Liver (tissue), 9 donors: ENCODE results near the gene CREB5. TPM values are rescaled to one million over a fixed set of nuclear protein-coding genes. Genes with fewer than 3 reads are reported as not detected.

Experiments used
- DNase-seq: peaks from one replicate; pipeline ENCODE4 v3.0.0-alpha.2; 2017; ENCODE audit warnings: low spot score
- H3K27ac ChIP-seq, 2 donors: one replicate each; pipeline ENCODE4 v1.7.0; 2013; ENCODE audit warnings: inconsistent platforms in 2 of 2, low read length in 2 of 2, control low read depth in 1 of 2, low read depth in 1 of 2, mild to moderate bottlenecking in 1 of 2
- H3K27me3 ChIP-seq, 4 donors: one replicate each; pipeline versions ENCODE4 v1.6.1 to v1.7.0; 2013; ENCODE audit warnings: low read length in 3 of 4, inconsistent platforms in 1 of 4, mild to moderate bottlenecking in 1 of 4, moderate library complexity in 1 of 4; ENCODE audit not compliant: control insufficient read depth in 4 of 4, insufficient read depth in 4 of 4
- H3K36me3 ChIP-seq, 4 donors: one replicate each; pipeline versions ENCODE4 v1.6.1 to v1.7.0; 2013; ENCODE audit warnings: low read length in 3 of 4, mild to moderate bottlenecking in 3 of 4, low read depth in 1 of 4, moderate library complexity in 1 of 4; ENCODE audit not compliant: control insufficient read depth in 4 of 4, insufficient read depth in 3 of 4
- H3K4me1 ChIP-seq, 4 donors: one replicate each; pipeline versions ENCODE4 v1.6.1 to v1.7.0; 2013; ENCODE audit warnings: low read length in 3 of 4, mild to moderate bottlenecking in 3 of 4, moderate library complexity in 1 of 4; ENCODE audit not compliant: control insufficient read depth in 4 of 4, insufficient read depth in 4 of 4
- H3K4me3 ChIP-seq, 3 donors: one replicate each; pipeline versions ENCODE4 v1.6.1 to v1.7.0; 2013; ENCODE audit warnings: low read length in 3 of 3, control low read depth in 1 of 3, low read depth in 1 of 3, mild to moderate bottlenecking in 1 of 3
- H3K9ac ChIP-seq, 2 donors: one replicate each; pipeline ENCODE4 v1.7.0; 2013; ENCODE audit warnings: low read length in 2 of 2, mild to moderate bottlenecking in 2 of 2, moderate library complexity in 2 of 2, control low read depth in 1 of 2, low read depth in 1 of 2
- H3K9me3 ChIP-seq, 4 donors: one replicate each; pipeline versions ENCODE4 v1.6.1 to v1.7.0; 2013; ENCODE audit warnings: low read length in 3 of 4; ENCODE audit not compliant: control insufficient read depth in 4 of 4
- EGR1 ChIP-seq, 2 donors: IDR thresholded peaks; 2 replicates each; pipeline ENCODE4 v1.6.1; 2016 to 2018; ENCODE audit warnings: antibody characterized with exemption in 2 of 2, low read depth in 2 of 2
- FOXA1 ChIP-seq: IDR thresholded peaks from 2 replicates; pipeline ENCODE4 v1.6.1; 2016; ENCODE audit warnings: antibody characterized with exemption
- FOXA2 ChIP-seq: IDR thresholded peaks from 2 replicates; pipeline ENCODE4 v1.6.1; 2016; ENCODE audit warnings: antibody characterized with exemption
- GABPA ChIP-seq, 2 donors: IDR thresholded peaks in 1 of 2; conservative IDR thresholded peaks in 1 of 2; 2 replicates each; pipeline ENCODE4 v1.6.1; 2016; ENCODE audit warnings: antibody characterized with exemption in 2 of 2, mild to moderate bottlenecking in 1 of 2, moderate library complexity in 1 of 2
- HNF4A ChIP-seq, 2 donors: conservative IDR thresholded peaks; 2 replicates each; pipeline ENCODE4 v1.6.1; 2016; ENCODE audit warnings: antibody characterized with exemption in 2 of 2, mild to moderate bottlenecking in 2 of 2
- NR2F2 ChIP-seq: IDR thresholded peaks from 2 replicates; pipeline ENCODE4 v1.6.1; 2016; ENCODE audit warnings: antibody characterized with exemption
- RAD21 ChIP-seq, 2 donors: IDR thresholded peaks; 2 replicates each; pipeline ENCODE4 v1.6.1; 2016; ENCODE audit warnings: antibody characterized with exemption in 2 of 2, mild to moderate bottlenecking in 2 of 2
- RXRA ChIP-seq, 2 donors: IDR thresholded peaks; 2 replicates each; pipeline ENCODE4 v1.6.1; 2017 to 2018; ENCODE audit warnings: antibody characterized with exemption in 2 of 2, mild to moderate bottlenecking in 1 of 2
- SP1 ChIP-seq: IDR thresholded peaks from 2 replicates; pipeline ENCODE4 v1.6.1; 2018; ENCODE audit warnings: antibody characterized with exemption, mild to moderate bottlenecking
- TAF1 ChIP-seq: conservative IDR thresholded peaks from 2 replicates; pipeline ENCODE4 v1.6.1; 2016; ENCODE audit warnings: antibody characterized with exemption, mild to moderate bottlenecking
- WGBS: extraction: QIAGEN DNeasy Blood & Tissue Kit; methylation state at CpG from one replicate; pipeline ENCODE4 v1.1.7; 2013; 5-methylcytosine and 5-hydroxymethylcytosine counted together
- polyA plus RNA-seq, 2 donors: library from polyadenylated mRNA; stranded (reverse) in 1 of 2; unstranded in 1 of 2; fragments of 200-250 nt in 1 of 2; fragments of >200 nt in 1 of 2; fragmentation: Nextera tagmentation in 1 of 2; extraction: Ambion mirVana in 1 of 2; gene quantifications; one replicate each; pipeline versions ENCODE4 v1.2.1 to v1.2.3, GENCODE V29; 2013 to 2015
- total RNA-seq, 2 donors: library from RNA; depleted of rRNA; stranded (reverse); fragments of >200 nt; gene quantifications; one replicate each; pipeline ENCODE4 v1.2.3, GENCODE V29; 2014
- TF ChIP-seq, protein P1 (sequence below): fragments of 150-350 bp; IDR thresholded peaks from 2 replicates; pipeline ENCODE4 v1.5.1; 2017; ENCODE audit warnings: improper control_type of control experiment, low read depth, low read length; ENCODE audit not compliant: missing input control
- TF ChIP-seq, protein P2 (sequence below): IDR thresholded peaks from 2 replicates; pipeline ENCODE4 v1.6.1; 2016; ENCODE audit warnings: antibody characterized with exemption, mild to moderate bottlenecking
- TF ChIP-seq, protein P3 (sequence below): IDR thresholded peaks from 2 replicates; pipeline ENCODE4 v1.6.1; 2016; ENCODE audit warnings: antibody characterized with exemption
- donor health status: healthy.
- donor health status: healthy.
- donor health status: healthy.
- donor health status: healthy.
- donor health status: healthy.

Gene CREB5
- total and polyA plus RNA-seq, 4 donors = 0.25 to 0.92 (median 0.67) TPM

DNA sequence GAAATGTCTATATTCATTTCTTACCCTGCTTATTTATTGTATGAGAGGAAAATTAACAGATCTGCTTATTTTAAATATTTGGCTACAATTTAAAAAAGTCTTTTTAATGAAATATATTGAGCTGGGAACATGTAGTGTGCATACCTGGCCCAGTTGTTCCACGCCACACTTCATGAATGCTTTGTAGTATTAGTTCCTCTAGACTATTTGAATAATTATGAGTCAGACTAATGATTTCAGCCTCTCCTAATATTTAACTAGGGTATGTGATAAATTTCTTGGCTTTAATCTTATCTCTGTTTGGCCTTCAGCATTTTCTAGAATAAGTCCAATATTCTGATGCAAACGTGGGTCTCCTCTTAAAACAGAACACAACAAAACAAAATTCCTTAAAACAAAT, 226.6 kb downstream of the CREB5 start (continued):
- TF ChIP-seq, protein P1, sequence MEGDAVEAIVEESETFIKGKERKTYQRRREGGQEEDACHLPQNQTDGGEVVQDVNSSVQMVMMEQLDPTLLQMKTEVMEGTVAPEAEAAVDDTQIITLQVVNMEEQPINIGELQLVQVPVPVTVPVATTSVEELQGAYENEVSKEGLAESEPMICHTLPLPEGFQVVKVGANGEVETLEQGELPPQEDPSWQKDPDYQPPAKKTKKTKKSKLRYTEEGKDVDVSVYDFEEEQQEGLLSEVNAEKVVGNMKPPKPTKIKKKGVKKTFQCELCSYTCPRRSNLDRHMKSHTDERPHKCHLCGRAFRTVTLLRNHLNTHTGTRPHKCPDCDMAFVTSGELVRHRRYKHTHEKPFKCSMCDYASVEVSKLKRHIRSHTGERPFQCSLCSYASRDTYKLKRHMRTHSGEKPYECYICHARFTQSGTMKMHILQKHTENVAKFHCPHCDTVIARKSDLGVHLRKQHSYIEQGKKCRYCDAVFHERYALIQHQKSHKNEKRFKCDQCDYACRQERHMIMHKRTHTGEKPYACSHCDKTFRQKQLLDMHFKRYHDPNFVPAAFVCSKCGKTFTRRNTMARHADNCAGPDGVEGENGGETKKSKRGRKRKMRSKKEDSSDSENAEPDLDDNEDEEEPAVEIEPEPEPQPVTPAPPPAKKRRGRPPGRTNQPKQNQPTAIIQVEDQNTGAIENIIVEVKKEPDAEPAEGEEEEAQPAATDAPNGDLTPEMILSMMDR = no peak
- no peak for TF ChIP-seq NR2F2
- TF ChIP-seq FOXA2 = no peak

DNA sequence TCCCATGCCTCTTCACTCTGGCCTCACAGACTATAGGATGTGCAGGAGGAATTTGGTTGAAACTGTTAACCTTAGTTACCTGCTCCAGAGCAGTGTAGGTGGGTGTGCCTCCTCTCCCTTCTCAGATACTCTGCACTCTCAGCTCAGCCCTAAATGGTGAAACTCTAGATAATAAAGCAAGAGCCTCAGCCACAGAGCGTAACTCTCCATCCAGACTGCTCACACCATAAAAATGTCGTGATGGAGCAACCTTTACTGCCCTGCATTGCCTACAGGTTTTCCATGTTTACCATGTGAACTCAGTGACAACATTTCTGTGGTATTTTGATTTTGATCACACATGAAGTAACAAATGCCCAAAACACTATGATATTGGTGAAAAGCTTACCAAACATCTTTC, 227.7 kb downstream of the CREB5 start:
- Histone ChIP-seq H3K27me3 (peaks cover 0 to 8% (median 0%) of the 10 kb centered on the region in 4 donors), H3K9ac (no peak overlapping the region), H3K4me1 (no peaks in the 10 kb centered on the region), H3K9me3 (peaks cover 0 to 1% (median 0%) of the 10 kb centered on the region in 4 donors), H3K36me3 (no peaks in the 10 kb centered on the region), H3K4me3 (no peak overlapping the region), H3K27ac (no peak overlapping the region)
- 81% methylated on average over 2 of the region's 2 CpGs for WGBS
- TF ChIP-seq HNF4A (conservative IDR thresholded peaks at IDR 0.05) (no peak), RXRA (IDR thresholded peaks at IDR 0.05) (no peak), TAF1 (no peak), GABPA (IDR thresholded peaks at IDR 0.05 in 1 of 2, conservative IDR thresholded peaks at IDR 0.05 in 1 of 2) (no peak), FOXA1 (no peak), RAD21 (IDR thresholded peaks at IDR 0.05) (no peak), EGR1 (IDR thresholded peaks at IDR 0.05; ENCODE audit: low read depth in 2 of 2) (no peak), SP1 (no peak), NR2F2 (no peak)
- TF ChIP-seq, protein P2, sequence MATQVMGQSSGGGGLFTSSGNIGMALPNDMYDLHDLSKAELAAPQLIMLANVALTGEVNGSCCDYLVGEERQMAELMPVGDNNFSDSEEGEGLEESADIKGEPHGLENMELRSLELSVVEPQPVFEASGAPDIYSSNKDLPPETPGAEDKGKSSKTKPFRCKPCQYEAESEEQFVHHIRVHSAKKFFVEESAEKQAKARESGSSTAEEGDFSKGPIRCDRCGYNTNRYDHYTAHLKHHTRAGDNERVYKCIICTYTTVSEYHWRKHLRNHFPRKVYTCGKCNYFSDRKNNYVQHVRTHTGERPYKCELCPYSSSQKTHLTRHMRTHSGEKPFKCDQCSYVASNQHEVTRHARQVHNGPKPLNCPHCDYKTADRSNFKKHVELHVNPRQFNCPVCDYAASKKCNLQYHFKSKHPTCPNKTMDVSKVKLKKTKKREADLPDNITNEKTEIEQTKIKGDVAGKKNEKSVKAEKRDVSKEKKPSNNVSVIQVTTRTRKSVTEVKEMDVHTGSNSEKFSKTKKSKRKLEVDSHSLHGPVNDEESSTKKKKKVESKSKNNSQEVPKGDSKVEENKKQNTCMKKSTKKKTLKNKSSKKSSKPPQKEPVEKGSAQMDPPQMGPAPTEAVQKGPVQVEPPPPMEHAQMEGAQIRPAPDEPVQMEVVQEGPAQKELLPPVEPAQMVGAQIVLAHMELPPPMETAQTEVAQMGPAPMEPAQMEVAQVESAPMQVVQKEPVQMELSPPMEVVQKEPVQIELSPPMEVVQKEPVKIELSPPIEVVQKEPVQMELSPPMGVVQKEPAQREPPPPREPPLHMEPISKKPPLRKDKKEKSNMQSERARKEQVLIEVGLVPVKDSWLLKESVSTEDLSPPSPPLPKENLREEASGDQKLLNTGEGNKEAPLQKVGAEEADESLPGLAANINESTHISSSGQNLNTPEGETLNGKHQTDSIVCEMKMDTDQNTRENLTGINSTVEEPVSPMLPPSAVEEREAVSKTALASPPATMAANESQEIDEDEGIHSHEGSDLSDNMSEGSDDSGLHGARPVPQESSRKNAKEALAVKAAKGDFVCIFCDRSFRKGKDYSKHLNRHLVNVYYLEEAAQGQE = no peak
- TF ChIP-seq, protein P1 = no peak
- TF ChIP-seq, protein P3, sequence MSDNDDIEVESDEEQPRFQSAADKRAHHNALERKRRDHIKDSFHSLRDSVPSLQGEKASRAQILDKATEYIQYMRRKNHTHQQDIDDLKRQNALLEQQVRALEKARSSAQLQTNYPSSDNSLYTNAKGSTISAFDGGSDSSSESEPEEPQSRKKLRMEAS = no peak
- no peak for DNase-seq
